GM19238 (cell line): ENCODE measurements around the gene WDR1.

Experiments
- DNase-seq: peaks from one replicate; pipeline ENCODE4 v3.0.0; 2011; ENCODE audit warnings: low spot score; ENCODE audit not compliant: insufficient read length

Gene WDR1

GRCh38 chr4:10045481-10045880 lies 71.1 kb downstream of the WDR1 start:
- no peak for DNase-seq

DNA sequence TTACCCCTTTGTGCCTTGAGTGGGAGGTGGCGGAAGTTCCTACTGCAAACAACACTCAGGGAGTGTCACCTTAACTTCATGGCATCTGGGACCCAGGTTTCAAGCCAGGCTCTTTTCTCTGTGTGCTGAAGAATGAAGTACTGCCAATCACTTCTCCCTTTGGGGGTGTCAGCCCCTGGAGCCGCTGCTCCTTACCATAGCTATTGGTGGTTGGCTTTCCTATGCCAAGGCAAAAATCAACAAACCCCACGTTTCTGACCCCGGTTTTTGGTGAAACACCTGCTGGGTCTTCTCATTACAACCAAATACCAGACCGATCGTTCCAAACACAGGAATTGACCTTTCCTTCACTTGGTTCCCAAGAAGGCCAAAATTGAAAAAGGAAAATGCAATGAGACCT lies 75.6 kb downstream of the WDR1 start:
- no peak for DNase-seq

DNA sequence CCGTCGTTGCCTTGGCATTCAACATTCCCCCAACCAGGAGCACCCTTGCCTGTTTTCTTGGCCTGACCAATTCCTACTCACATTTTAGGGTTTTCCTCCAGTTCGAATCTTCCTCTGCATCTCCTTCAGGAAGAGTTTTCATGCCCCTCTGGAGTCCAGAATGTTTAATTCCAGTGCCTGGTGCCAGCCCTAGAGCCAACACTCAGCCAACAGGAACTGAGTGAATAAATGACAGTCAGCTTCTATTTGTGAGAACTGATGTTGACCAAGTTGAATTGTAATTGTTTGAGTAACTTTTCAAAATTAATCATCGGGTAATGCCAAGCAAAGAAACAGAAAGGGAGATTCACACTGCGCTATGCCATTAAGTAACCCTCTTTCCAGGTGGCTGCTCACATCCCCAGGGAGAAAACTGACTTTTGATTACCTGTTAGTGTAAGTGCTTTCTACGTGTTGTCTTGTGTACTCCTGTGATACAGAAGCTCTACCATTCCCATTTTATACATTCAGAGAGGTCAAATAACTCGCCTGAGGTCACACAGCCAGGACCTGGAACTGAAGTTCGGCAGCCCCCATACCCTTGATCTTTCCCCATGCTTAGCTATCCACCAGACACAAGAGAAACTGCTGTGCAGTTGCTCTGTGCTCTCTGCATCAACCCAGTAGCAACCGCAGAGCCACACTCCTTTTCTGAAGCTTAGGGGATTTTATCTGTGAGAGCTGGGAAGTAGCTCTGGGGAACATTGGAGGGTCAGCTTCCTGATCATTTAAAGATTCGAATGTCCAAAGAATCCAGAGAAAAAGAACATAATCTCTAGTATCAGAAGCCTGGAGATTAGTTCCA lies 76.3 kb downstream of the WDR1 start:
- no peak for DNase-seq

DNA sequence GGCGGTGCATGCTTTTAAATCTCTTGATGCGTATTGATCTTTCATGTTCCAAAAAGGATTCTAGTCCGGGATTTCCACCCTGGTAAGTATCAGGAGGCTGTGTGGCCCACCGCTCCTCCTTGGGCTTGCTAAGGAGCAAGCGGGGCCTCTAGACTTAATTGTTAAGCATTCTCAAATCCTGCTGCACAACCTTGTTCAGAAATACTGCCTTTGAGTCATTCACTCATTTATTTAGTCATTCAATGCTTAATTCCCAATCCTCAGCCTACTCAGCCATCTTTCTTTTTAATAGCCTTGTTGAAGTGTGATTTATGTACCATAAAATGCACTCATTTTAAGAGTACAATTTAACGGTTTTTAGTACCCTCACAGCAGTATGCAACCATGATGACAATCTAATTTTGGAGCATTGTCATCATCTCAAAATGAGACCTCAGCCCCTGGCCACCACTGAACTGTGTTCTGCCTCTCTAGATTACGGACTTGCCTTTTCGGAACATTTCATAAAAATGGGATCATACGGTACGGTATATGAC lies 79.7 kb downstream of the WDR1 start:
- DNase-seq = no peak

GRCh38 chr4:10035130-10035529 lies 81.5 kb downstream of the WDR1 start:
- DNase-seq = no peak

- no peak for DNase-seq
These were observed 81.9 kb downstream of the WDR1 start for GRCh38 chr4:10034612-10035104.

GRCh38 chr4:10034136-10034535 lies 82.5 kb downstream of the WDR1 start:
- DNase-seq = no peak

GRCh38 chr4:10033191-10033881 lies 83.3 kb downstream of the WDR1 start:
- DNase-seq = no peak

GRCh38 chr4:10032625-10033024 lies 84.0 kb downstream of the WDR1 start:
- no peak for DNase-seq

DNA sequence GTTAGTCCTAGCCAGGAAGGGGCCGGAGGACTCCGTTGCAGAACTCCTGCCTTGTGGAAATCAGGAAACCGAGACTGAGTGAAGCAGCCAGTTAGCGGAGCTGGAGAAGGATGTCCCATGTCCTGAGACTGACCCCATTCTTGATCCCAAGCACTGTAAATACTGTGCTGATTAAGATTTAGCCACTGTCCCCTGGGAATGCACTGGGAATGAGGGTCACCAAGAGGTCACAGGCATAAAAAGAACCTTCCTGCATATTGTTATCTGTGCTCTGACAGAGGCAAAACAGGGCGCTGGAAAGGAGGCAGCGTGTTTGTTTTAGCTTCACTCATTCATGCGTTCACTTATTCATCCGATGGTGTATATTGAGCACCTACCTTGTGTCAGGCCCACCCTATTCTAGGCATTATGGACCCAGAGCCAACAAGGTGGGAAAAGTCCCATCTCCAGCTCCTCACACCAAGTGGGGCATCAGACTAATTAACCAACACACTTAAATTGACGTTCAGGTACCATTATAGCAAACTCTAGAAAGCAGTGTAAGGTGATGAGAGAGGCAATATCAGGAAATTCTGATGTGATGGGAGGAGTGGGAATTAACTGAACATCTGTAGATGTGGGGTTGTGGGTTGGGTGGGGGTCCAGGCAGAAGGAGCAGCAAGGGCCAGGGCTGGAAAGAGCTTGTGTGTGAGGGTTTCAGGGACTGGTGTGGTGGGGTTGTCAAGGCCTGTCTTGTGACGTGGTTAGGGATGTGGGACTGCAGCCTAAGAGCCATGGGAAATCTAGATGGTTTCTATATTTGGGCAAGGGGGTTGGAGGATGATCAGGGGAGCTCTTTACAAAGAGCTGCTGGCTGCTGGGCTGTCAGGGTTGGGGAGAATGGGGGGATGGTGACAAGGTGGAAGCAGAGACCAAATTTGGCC lies 84.7 kb downstream of the WDR1 start:
- no peak for DNase-seq

DNA sequence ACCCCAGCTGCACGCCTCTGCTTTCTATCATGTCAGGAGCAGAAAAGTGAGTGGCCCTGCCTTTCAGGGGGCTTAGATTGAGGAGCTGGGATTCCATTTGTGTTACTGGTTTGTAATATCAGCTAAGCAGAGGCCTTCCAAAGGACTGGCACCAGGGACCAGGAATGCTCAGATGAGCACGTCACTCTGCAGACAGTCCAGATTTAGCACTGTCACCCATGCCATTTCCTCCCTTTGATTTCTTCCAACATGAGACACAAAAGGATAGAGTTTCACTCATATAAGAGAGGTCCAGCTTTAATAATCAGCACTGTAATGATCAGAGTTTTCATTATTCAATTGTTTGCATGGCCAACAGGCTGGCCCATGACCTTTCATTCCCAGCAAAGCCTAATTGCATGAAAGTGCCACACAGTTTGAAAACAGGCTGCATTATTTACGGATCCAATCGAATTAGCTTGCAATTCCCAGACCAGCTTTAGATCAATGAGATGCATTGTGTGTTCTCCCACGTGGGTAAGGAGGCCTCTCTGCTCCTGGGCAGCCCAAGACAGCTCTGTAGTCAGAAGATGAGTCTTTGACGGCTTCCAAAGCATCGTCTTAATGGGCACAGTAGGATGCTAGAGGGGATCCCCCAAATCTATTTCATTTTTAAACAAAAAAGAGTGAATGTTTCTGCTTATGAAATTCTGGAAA lies 85.5 kb downstream of the WDR1 start:
- DNase-seq = no peak

- no peak for DNase-seq
These were observed 87.2 kb downstream of the WDR1 start for GRCh38 chr4:10029403-10029802.

DNA sequence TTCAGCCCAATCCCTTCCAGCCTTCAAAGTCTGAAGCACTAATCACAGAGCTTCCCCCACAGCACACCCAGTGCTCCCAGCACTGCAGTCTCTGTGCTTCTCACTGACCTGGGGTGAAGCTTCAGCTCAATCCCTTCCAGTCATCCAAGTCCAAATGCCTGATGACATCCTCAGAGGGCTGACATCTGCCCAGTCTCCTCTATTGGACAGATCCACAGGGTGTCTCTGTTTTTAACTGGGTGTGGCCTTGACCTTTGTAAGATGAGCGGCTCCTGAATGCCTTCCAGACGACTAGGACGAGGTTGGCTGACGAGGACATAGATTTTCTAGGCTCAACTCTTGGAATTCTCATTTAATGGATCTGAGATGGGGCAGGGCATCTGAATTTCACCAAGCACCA lies 87.7 kb downstream of the WDR1 start:
- no peak for DNase-seq

- DNase-seq = no peak
These were observed 90.1 kb downstream of the WDR1 start for GRCh38 chr4:10026485-10026884.

DNA sequence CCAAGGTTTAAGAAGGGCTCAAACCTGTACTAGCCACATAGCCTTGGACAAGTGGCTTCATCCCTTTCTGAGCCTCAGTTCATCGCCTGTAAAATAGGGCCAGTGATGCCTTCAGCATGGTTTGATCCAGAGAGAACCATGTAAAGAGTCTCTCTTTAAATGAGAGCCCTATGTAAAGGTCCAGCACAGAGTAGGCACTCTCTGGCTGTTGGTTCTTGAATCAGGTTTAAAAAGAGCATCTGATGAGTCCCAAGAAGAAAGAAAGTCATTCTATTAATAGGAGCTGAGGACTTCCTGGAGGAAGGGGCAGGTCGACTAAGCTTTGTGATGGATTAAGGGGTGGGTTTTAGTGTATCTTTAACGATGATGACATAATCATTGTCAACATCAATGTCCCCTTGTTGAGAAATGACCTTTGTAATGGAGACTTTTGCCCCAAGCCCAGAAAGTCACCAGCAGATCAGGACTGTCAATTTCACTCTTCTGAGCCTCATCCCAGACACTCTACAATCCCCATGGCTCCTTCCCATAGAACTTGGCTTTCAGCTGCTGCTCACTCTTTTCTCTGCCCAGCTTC lies 91.3 kb downstream of the WDR1 start:
- no peak for DNase-seq
